ENCODE data around the gene USP2. TPM values are rescaled to one million over a fixed set of nuclear protein-coding genes. Genes with fewer than 3 reads are reported as not detected.

The USP2 gene
- total and polyA plus RNA-seq, 2 of the 4 experiments (the other 2 are of a cell fraction), result 0.18 to 0.79 TPM

DNA sequence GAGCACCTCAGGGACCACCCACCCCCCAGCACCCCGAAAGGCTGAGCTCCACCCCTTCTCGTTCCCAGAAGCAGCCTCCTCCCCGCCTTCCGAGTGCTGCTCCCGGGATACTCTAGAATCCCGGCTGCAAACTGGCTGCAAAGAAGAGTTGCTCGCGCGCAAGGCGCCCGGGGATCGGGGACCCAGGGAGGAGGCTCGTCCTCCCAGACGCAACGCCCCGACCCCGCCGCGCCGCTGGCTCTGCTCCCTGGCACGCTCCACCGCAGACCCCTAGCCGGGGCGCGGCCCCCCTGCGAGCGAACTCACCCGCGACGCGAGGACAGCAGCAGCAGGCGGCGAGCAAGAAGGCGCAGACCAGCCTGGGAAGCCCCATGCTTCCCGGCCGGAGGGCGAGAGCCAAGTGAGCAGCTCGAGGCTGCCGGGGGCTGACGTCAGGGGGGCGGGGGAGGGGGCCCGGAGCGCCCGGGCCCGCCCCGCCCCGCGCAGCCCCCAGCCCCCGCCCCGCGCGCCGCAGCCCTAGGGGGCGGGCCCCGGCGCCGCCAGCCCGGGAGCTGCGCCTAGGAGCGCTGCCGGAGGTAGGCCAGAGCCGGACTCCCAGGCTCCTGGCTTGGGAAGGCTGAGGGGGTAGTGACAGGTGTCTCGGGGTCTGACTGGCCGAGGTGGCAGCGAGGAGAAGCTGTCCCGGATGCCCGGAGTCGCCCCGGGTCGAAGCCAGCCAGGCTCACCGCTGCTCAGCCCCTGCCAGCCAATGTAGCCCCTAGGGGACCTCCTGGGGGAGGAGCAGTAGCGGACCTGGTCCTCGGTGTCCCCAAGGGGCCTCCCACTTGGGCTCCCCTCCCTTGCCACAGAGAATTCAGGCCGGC is 64.5 kb downstream of the USP2 start, which contains the start of gene MCAM:
TSS of gene MCAM (minus strand) at position 402 of the 863 bp plus-strand sequence. CDS start at position 373, 29 bp downstream.
- peak within 1 kb of the TSS; percentile 87 for H2AK5ac ChIP-seq (ENCODE audit: low read depth, low read length)
- dilution Hi-C loops (cut with HindIII; ENCODE audit: low sequenced_read_pairs, unreplicated experiment), result no loop called here
- peak; percentile 85 for TF ChIP-seq POLR2A (IDR thresholded peaks at IDR 0.05; ENCODE audit: low read depth, low read length)
- no peak for TF ChIP-seq BHLHE40 (IDR thresholded peaks at IDR 0.05; ENCODE audit: low read depth, low read length)
- no peak for TF ChIP-seq MAFK (IDR thresholded peaks at IDR 0.05; ENCODE audit: low read depth, low read length)
- TF ChIP-seq, protein P1, sequence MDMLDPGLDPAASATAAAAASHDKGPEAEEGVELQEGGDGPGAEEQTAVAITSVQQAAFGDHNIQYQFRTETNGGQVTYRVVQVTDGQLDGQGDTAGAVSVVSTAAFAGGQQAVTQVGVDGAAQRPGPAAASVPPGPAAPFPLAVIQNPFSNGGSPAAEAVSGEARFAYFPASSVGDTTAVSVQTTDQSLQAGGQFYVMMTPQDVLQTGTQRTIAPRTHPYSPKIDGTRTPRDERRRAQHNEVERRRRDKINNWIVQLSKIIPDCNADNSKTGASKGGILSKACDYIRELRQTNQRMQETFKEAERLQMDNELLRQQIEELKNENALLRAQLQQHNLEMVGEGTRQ (IDR thresholded peaks at IDR 0.05; ENCODE audit: low read depth, low read length), result no peak
- peak; percentile 33; the same call in 1 of the 2 replicates for TF ChIP-seq MAZ (IDR thresholded peaks at IDR 0.05; ENCODE audit: borderline replicate concordance, low read depth, low read length)
- no TSS peak for BruUV-seq (replicated peaks)
- H4K5ac ChIP-seq (ENCODE audit: low read depth, low read length), result peak within 1 kb of the TSS; percentile 8; the same call in 1 of the 2 replicates
- in situ Hi-C loops (cut with MboI; ENCODE audit: low sequenced_read_pairs), result no loop called here
- H3K4me2 ChIP-seq (ENCODE audit: low read depth, low read length), result peak within 1 kb of the TSS; percentile 71
- H2AFZ ChIP-seq (replicated peaks; ENCODE audit: low read length, poor library complexity), result peak within 1 kb of the TSS; percentile 93
- peaks cover 26% of the 10 kb centered on the region for H3K9me1 ChIP-seq (ENCODE audit: insufficient read depth, low read length)
- H4K91ac ChIP-seq (ENCODE audit: insufficient read depth, low read depth, low read length), result peak within 1 kb of the TSS; percentile 91
- H2BK20ac ChIP-seq (ENCODE audit: low read depth, low read length), result peak within 1 kb of the TSS; percentile 60
- ChIA-PET CTCF (interaction anchor here (0.9 to 2.1 kb wide), 2 partner anchors 21 to 59 kb away, joined by 3 to 6 read pairs; no protein-coding TSS in a partner anchor), POLR2A (ENCODE audit: unreplicated experiment) (interaction anchor here (1.6 kb wide), 1 partner anchor 21 kb away, joined by 8 read pairs; no protein-coding TSS in a partner anchor)
- no peak within 1 kb of the TSS; the same call in 1 of the 2 replicates for H3K18ac ChIP-seq (ENCODE audit: low read depth, low read length)
- peaks cover 19% of the 10 kb centered on the region for H4K20me1 ChIP-seq (ENCODE audit: insufficient read depth, low read length)
- no peaks in the 10 kb centered on the region for H3K9me3 ChIP-seq (ENCODE audit: control insufficient read depth, insufficient read depth, low read length)
- H3K56ac ChIP-seq (ENCODE audit: extremely low read depth, insufficient read depth, low read length), result peak within 1 kb of the TSS; percentile 57
- H3K4me3 ChIP-seq (ENCODE audit: insufficient read depth, low read depth, low read length), result peak within 1 kb of the TSS; percentile 87
- H3K27me3 ChIP-seq (ENCODE audit: control insufficient read depth, insufficient read depth, low read length), result no peaks in the 10 kb centered on the region
- peak within 1 kb of the TSS; percentile 92 for H3K14ac ChIP-seq (replicated peaks; ENCODE audit: low read depth, low read length)
- peak within 1 kb of the TSS; percentile 28 to 77 for H4K8ac ChIP-seq (ENCODE audit: low read depth in 2 of 2, low read length in 2 of 2)
- H3K4ac ChIP-seq (ENCODE audit: low read depth, low read length), result peak within 1 kb of the TSS; percentile 86
- peak within 1 kb of the TSS; percentile 69 for H3K27ac ChIP-seq (ENCODE audit: insufficient read depth, low read length)
- H3K4me1 ChIP-seq (ENCODE audit: control insufficient read depth, insufficient read depth, low read length), result peaks cover 49% of the 10 kb centered on the region
- intact Hi-C loops (cut with micrococcal nuclease), result no loop called here
- peak; percentile 48 for DNase-seq
- ATAC-seq (ENCODE audit: low read depth), result peak; percentile 41
- peak within 1 kb of the TSS; percentile 39; the same call in 2 of the 3 replicates for H2BK15ac ChIP-seq (ENCODE audit: low read depth, low read length)
- H3K79me1 ChIP-seq (ENCODE audit: low read depth in 1 of 2, low read length in 2 of 2), result peaks cover 11 to 63% of the 10 kb centered on the region in 2 experiments; a peak in 3 of 4 replicates
- peak within 1 kb of the TSS; percentile 69 for H3K23ac ChIP-seq (ENCODE audit: low read depth, low read length)
- H2BK120ac ChIP-seq (ENCODE audit: low read depth, low read length), result peak within 1 kb of the TSS; percentile 73
- peak within 1 kb of the TSS; percentile 79 for H2BK5ac ChIP-seq (ENCODE audit: low read depth, low read length, poor library complexity, severe bottlenecking)
- peak within 1 kb of the TSS; percentile 81 for H3K9ac ChIP-seq (ENCODE audit: low read depth, low read length)
- WGBS, 2 experiments (ENCODE audit: extremely low coverage in 2 of 2, insufficient read length in 1 of 2), result 1% methylated on average over 44 of the region's 74 CpGs; no CpG with 5 or more reads in 1 of the 2 experiments
- peak within 1 kb of the TSS; percentile 98 for H2AK9ac ChIP-seq (replicated peaks; ENCODE audit: low read depth, low read length, poor library complexity)
- H3K36me3 ChIP-seq (ENCODE audit: control insufficient read depth, insufficient read depth, low read length), result peaks cover 20% of the 10 kb centered on the region

All from IMR-90 (cell line).